OCI-LY7 (cell line): ENCODE results near the gene PDE10A. TPM values are rescaled to one million over a fixed set of nuclear protein-coding genes. Genes with fewer than 3 reads are reported as not detected.

ENCODE experiments used
- BruUV-seq: library from RNA; stranded (reverse); fragments of 400-500 nt; replicated peaks from 2 replicates; lab custom pipeline; 2021; lab: Mats Ljungman, UMichigan
- CTCF ChIA-PET: fragments of 300-600 bp; sonication (Branson Sonifier 250); formaldehyde crosslinking; loops from one replicate; lab custom pipeline; 2022; ENCODE audit warnings: antibody characterized with exemption; ENCODE audit not compliant: unreplicated experiment; lab: Charles Lee
- POLR2A ChIA-PET: fragments of 300-600 bp; sonication (Branson Sonifier 250); formaldehyde crosslinking; loops from one replicate; lab custom pipeline; 2022; ENCODE audit warnings: antibody characterized with exemption; lab: Charles Lee
- DNase-seq: peaks from one replicate; pipeline ENCODE4 v3.0.0-alpha.2; 2015; ENCODE audit warnings: low spot score
- H2AFZ ChIP-seq: fragments of 200-600 bp; sonication (generic), shearing (Covaris generic); 2 replicates; pipeline ENCODE4 v1.6.1; 2014; ENCODE audit warnings: mild to moderate bottlenecking, antibody characterized with exemption, low read length, moderate library complexity
- H3K27ac ChIP-seq: fragments of 200-600 bp; sonication (generic); 2 replicates; pipeline ENCODE4 v1.5.1; 2014; ENCODE audit warnings: mixed run types, low read depth, mild to moderate bottlenecking, moderate library complexity, low read length, inconsistent platforms; ENCODE audit not compliant: poor library complexity, severe bottlenecking
- H3K36me3 ChIP-seq: fragments of 200-600 bp; sonication (generic); 2 replicates; pipeline ENCODE4 v1.6.1; 2014; ENCODE audit warnings: mild to moderate bottlenecking, antibody characterized with exemption, low read length, moderate library complexity, mixed read lengths; ENCODE audit not compliant: insufficient read depth
- H3K4me1 ChIP-seq: fragments of 200-600 bp; sonication (generic); 2 replicates; pipeline ENCODE4 v1.5.1; 2014; ENCODE audit warnings: mild to moderate bottlenecking, low read length; ENCODE audit not compliant: insufficient read depth, poor library complexity, severe bottlenecking
- H3K4me2 ChIP-seq: fragments of 200-600 bp; sonication (generic); 2 replicates; pipeline ENCODE4 v1.6.1; 2014; ENCODE audit warnings: mild to moderate bottlenecking, low read length
- H3K4me3 ChIP-seq: fragments of 200-600 bp; sonication (generic); 2 replicates; pipeline ENCODE4 v1.5.1; 2014; ENCODE audit warnings: mild to moderate bottlenecking, low read depth, low read length; ENCODE audit not compliant: poor library complexity, severe bottlenecking
- H3K79me2 ChIP-seq: fragments of 200-600 bp; sonication (generic); 2 replicates; pipeline ENCODE4 v1.6.1; 2016; ENCODE audit warnings: low read depth, mild to moderate bottlenecking, low read length, moderate library complexity, mixed read lengths; ENCODE audit not compliant: insufficient read depth
- H3K9me2 ChIP-seq: fragments of 200-600 bp; sonication (generic); 2 replicates; pipeline ENCODE4 v1.6.1; 2016; ENCODE audit warnings: mild to moderate bottlenecking, low read length, mixed read lengths; ENCODE audit not compliant: insufficient read depth
- H3K9me3 ChIP-seq: fragments of 200-600 bp; sonication (generic); 2 replicates; pipeline ENCODE4 v1.6.1; 2014; ENCODE audit warnings: mild to moderate bottlenecking, mixed run types, low read length, mixed read lengths
- H4K20me1 ChIP-seq: fragments of 200-600 bp; sonication (generic); 2 replicates; pipeline ENCODE4 v1.6.1; 2014; ENCODE audit warnings: mild to moderate bottlenecking, antibody characterized with exemption, low read length, moderate library complexity, mixed read lengths; ENCODE audit not compliant: insufficient read depth
- EZH2phosphoT487 ChIP-seq: fragments of 200-600 bp; sonication (generic); IDR thresholded peaks from 2 replicates; pipeline ENCODE4 v1.6.1; 2018; ENCODE audit warnings: low read depth, borderline replicate concordance, mild to moderate bottlenecking, mixed run types, antibody characterized with exemption, low read length, moderate library complexity, mixed read lengths
- intact Hi-C: fragments of 100-400 bp; cut with micrococcal nuclease; formaldehyde crosslinking; loops from one replicate; pipeline ENCODE4 v1.10.0; 2022; ENCODE audit not compliant: unreplicated experiment
- total RNA-seq, 2 experiments: library from RNA; depleted of rRNA in 1 of 2; stranded (reverse); fragments of >200 nt in 1 of 2; shearing (Covaris generic) in 1 of 2; gene quantifications; 2 replicates each; pipeline ENCODE4 v1.2.3, GENCODE V29; 2014 to 2022
- TF ChIP-seq, protein P1 (sequence below): fragments of 200-600 bp; sonication (generic); conservative IDR thresholded peaks from 2 replicates; pipeline ENCODE4 v1.5.1; 2014; ENCODE audit warnings: mild to moderate bottlenecking, antibody characterized with exemption, low read length, moderate library complexity, mixed read lengths

Gene PDE10A
- total RNA-seq, 2 experiments from 2014 or later = not detected

DNA sequence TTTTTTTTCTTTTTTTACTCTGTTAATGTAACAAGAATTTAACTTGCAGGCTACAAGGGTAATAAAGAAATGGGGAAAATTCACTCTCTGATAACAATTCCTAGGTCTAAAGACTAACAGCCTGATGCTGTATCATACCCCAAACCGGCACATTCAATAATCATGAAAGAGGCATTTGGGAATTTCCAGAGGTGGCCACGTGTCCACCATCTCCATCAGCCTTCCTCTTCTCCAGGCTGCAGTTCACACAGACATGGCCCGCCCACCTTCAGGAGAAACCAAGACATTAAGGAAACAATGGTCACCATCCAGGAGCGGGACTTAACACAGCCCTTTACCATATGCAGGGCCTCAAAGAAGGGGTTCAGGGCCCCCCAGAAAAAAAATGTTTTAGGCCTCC, 44.8 kb downstream of the PDE10A start:
- no peak for TF ChIP-seq EZH2phosphoT487
- TF ChIP-seq, protein P1, sequence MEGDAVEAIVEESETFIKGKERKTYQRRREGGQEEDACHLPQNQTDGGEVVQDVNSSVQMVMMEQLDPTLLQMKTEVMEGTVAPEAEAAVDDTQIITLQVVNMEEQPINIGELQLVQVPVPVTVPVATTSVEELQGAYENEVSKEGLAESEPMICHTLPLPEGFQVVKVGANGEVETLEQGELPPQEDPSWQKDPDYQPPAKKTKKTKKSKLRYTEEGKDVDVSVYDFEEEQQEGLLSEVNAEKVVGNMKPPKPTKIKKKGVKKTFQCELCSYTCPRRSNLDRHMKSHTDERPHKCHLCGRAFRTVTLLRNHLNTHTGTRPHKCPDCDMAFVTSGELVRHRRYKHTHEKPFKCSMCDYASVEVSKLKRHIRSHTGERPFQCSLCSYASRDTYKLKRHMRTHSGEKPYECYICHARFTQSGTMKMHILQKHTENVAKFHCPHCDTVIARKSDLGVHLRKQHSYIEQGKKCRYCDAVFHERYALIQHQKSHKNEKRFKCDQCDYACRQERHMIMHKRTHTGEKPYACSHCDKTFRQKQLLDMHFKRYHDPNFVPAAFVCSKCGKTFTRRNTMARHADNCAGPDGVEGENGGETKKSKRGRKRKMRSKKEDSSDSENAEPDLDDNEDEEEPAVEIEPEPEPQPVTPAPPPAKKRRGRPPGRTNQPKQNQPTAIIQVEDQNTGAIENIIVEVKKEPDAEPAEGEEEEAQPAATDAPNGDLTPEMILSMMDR = no peak
- Histone ChIP-seq H3K4me1 (no peaks in the 10 kb centered on the region), H3K27ac (no peak overlapping the region), H3K4me3 (no peak overlapping the region), H2AFZ (no peak overlapping the region), H3K9me2 (no peaks in the 10 kb centered on the region), H3K79me2 (no peaks in the 10 kb centered on the region), H4K20me1 (no peaks in the 10 kb centered on the region), H3K9me3 (peaks cover 5% of the 10 kb centered on the region; the same call in 1 of the 2 replicates), H3K4me2 (no peak overlapping the region), H3K36me3 (no peaks in the 10 kb centered on the region)
- DNase-seq = no peak
- POLR2A ChIA-PET = no interaction called here
- BruUV-seq = no TSS peak
- CTCF ChIA-PET = no interaction called here
- intact Hi-C loops = no loop called here

DNA sequence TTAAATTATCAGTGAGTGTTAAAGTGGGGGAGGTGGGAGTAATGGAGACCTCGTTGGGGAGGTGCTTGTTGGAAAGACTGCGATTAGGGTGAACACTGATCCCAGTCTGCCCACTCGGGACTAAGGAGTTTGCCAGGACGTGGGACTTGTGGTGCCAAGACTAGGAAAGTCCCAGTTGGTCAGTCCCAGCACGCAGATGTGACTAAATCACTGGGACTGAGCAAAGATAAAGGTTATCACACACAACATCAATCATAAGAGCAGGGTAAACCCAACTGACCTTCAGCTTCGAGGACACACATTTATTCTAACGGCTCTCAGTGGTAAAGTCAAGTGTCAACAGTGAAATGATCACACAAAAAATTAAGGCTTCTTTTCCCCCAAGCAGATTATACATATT, 45.5 kb downstream of the PDE10A start:
- no TSS peak for BruUV-seq
- Histone ChIP-seq H3K9me3 (peaks cover 5% of the 10 kb centered on the region; the same call in 1 of the 2 replicates), H2AFZ (no peak overlapping the region), H3K27ac (no peak overlapping the region), H3K9me2 (no peaks in the 10 kb centered on the region), H3K4me3 (no peak overlapping the region), H3K4me1 (no peaks in the 10 kb centered on the region), H3K79me2 (no peaks in the 10 kb centered on the region), H3K4me2 (no peak overlapping the region), H4K20me1 (no peaks in the 10 kb centered on the region), H3K36me3 (no peaks in the 10 kb centered on the region)
- CTCF ChIA-PET = no interaction called here
- POLR2A ChIA-PET = no interaction called here
- intact Hi-C loops = no loop called here
- TF ChIP-seq, protein P1 = no peak
- TF ChIP-seq EZH2phosphoT487 = no peak
- DNase-seq = no peak

DNA sequence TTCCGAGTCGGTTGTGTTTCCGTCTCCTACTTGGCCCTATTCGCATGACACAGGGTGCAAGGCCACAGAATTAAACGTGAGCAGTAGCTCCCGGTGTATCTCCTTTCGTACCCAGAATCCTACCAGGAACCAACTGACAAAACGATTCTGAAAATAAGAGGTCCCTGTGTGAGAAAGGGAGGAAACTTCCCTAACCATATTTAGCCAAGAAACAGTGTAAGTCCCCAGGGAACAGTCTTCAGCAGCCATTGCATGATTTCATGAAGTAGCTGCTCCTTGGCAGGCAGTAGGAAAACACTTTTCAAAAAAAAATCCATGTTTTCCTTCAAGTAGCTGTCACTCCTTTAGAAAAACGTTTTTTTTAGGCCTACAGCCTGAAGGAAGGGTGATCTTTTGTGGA, 46.9 kb downstream of the PDE10A start:
- no peak overlapping the region for H3K27ac ChIP-seq
- DNase-seq = no peak
- H3K79me2 ChIP-seq = no peaks in the 10 kb centered on the region
- TF ChIP-seq, protein P1 = no peak
- no peak for TF ChIP-seq EZH2phosphoT487
- no TSS peak for BruUV-seq
- peaks cover 5% of the 10 kb centered on the region; the same call in 1 of the 2 replicates for H3K9me3 ChIP-seq
- no peak overlapping the region for H2AFZ ChIP-seq
- H4K20me1 ChIP-seq = no peaks in the 10 kb centered on the region
- no peak overlapping the region for H3K4me2 ChIP-seq
- ChIA-PET POLR2A (no interaction called here), CTCF (no interaction called here)
- no peaks in the 10 kb centered on the region for H3K4me1 ChIP-seq
- no peaks in the 10 kb centered on the region for H3K9me2 ChIP-seq
- intact Hi-C loops = no loop called here
- H3K36me3 ChIP-seq = no peaks in the 10 kb centered on the region
- no peak overlapping the region for H3K4me3 ChIP-seq
